ENCODE measurements around the gene CERS4.

DNA sequence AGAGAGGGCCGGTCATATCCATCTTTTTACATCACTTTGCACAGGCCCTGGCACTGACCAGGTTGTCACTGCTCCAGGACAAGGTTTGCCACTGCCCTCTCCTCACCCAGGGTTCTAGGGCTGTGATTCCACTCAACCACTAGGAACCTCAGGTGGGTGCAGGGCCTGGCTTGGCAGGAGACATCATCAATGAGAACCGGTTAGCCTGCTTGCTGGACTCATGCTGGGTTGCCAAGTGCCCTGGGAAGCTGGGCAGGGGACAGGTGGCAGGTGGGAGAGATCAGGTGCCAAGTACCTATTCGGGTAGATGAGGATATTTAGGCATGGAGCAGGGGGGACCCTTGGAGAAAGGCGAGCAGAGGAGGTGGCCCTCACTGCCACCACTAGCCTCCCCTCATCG lies 4.2 kb upstream of the CERS4 start:
- TF ChIP-seq, protein P1, sequence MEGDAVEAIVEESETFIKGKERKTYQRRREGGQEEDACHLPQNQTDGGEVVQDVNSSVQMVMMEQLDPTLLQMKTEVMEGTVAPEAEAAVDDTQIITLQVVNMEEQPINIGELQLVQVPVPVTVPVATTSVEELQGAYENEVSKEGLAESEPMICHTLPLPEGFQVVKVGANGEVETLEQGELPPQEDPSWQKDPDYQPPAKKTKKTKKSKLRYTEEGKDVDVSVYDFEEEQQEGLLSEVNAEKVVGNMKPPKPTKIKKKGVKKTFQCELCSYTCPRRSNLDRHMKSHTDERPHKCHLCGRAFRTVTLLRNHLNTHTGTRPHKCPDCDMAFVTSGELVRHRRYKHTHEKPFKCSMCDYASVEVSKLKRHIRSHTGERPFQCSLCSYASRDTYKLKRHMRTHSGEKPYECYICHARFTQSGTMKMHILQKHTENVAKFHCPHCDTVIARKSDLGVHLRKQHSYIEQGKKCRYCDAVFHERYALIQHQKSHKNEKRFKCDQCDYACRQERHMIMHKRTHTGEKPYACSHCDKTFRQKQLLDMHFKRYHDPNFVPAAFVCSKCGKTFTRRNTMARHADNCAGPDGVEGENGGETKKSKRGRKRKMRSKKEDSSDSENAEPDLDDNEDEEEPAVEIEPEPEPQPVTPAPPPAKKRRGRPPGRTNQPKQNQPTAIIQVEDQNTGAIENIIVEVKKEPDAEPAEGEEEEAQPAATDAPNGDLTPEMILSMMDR (conservative IDR thresholded peaks at IDR 0.05; ENCODE audit: low read depth, low read length): no peak
- no peak for TF ChIP-seq EZH2 (IDR thresholded peaks at IDR 0.05; ENCODE audit: low read length, unreplicated experiment)
- TF ChIP-seq EZH2phosphoT487 (IDR thresholded peaks at IDR 0.05; ENCODE audit: borderline replicate concordance, low read length): no peak
